K562 (cell line): ENCODE results near the gene ORC1. TPM values are rescaled to one million over a fixed set of nuclear protein-coding genes. Genes with fewer than 3 reads are reported as not detected.
A peak's percentile ranks its signal among the peaks of the same experiment; 100 is the strongest.

ENCODE experiments used
- CEBPZ ChIP-seq: fragments of 150-350 bp; IDR thresholded peaks from 2 replicates; pipeline ENCODE4 v1.6.1; 2014; ENCODE audit warnings: low read depth, mild to moderate bottlenecking, low read length, borderline replicate concordance
- CREB1 ChIP-seq, 2 experiments: sonication (generic) in 1 of 2; formaldehyde crosslinking in 1 of 2; IDR thresholded peaks; 2 replicates each; pipeline versions ENCODE4 v1.6.1 to v1.8.0; 2012 to 2022; ENCODE audit warnings: inconsistent platforms in 1 of 2, mild to moderate bottlenecking in 1 of 2, missing genetic modification reagents in 1 of 2, moderate library complexity in 1 of 2
- ESRRA ChIP-seq: fragments of 450-650 bp; IDR thresholded peaks from 2 replicates; pipeline ENCODE4 v1.6.1; 2014; ENCODE audit warnings: low read depth, mild to moderate bottlenecking, moderate library complexity, borderline replicate concordance
- ESRRB ChIP-seq: fragments of 250-450 bp; sonication (Bioruptor Pico); IDR thresholded peaks from 2 replicates; pipeline ENCODE4 v1.5.0; 2020; ENCODE audit warnings: mild to moderate bottlenecking, moderate library complexity, borderline replicate concordance
- ETV5 ChIP-seq: sonication (generic); formaldehyde crosslinking; IDR thresholded peaks from 2 replicates; pipeline ENCODE4 v1.4.0; 2020; ENCODE audit warnings: low read depth, mild to moderate bottlenecking, missing genetic modification reagents
- HDAC3 ChIP-seq: fragments of 450-650 bp; IDR thresholded peaks from 2 replicates; pipeline ENCODE4 v1.6.1; 2018; ENCODE audit warnings: borderline replicate concordance, mild to moderate bottlenecking, moderate library complexity; ENCODE audit not compliant: partially characterized antibody
- HNRNPLL ChIP-seq: fragments of 200-400 bp; formaldehyde crosslinking; IDR thresholded peaks from 2 replicates; pipeline ENCODE4 v1.6.1; 2017; ENCODE audit warnings: low read length, low read depth, mild to moderate bottlenecking; ENCODE audit not compliant: poor library complexity, severe bottlenecking
- MXI1 ChIP-seq: IDR thresholded peaks from 2 replicates; pipeline ENCODE4 v1.6.1; 2011; ENCODE audit warnings: low read depth, mild to moderate bottlenecking, improper control_type of control experiment, low read length
- SAFB2 ChIP-seq: fragments of 200-400 bp; formaldehyde crosslinking; IDR thresholded peaks from 2 replicates; pipeline ENCODE4 v1.6.1; 2018; ENCODE audit warnings: borderline replicate concordance, low read length, low read depth, moderate library complexity; ENCODE audit not compliant: severe bottlenecking
- TSC22D4 ChIP-seq: fragments of 450-650 bp; IDR thresholded peaks from 2 replicates; pipeline ENCODE4 v1.6.1; 2016; ENCODE audit warnings: missing genetic modification characterization, missing biosample characterization, control low read depth
- ZBED1 ChIP-seq: IDR thresholded peaks from 2 replicates; pipeline ENCODE4 v1.6.1; 2014
- ZFP36 ChIP-seq: fragments of 150-350 bp; IDR thresholded peaks from 2 replicates; pipeline ENCODE4 v1.6.1; 2018; ENCODE audit warnings: low read length, low read depth; ENCODE audit not compliant: partially characterized antibody
- ZNF3 ChIP-seq: fragments of 250-450 bp; sonication (Bioruptor Pico); IDR thresholded peaks from 2 replicates; pipeline ENCODE4 v1.5.0; 2021; ENCODE audit warnings: mild to moderate bottlenecking, moderate library complexity
- ZNF324 ChIP-seq: fragments of 250-450 bp; sonication (Bioruptor Pico); IDR thresholded peaks from 2 replicates; pipeline ENCODE4 v1.4.0; 2020; ENCODE audit warnings: mild to moderate bottlenecking
- polyA plus RNA-seq, 8 experiments: library from polyadenylated mRNA; depleted of rRNA in 4 of 8; stranded (reverse) in 5 of 8; unstranded in 3 of 8; fragments of >200 nt; fragmentation: Nextera tagmentation in 2 of 8; fragmentation: Illumina TruSeq in 1 of 8; extraction: Ambion mirVana in 2 of 8; extraction: Trizol in 1 of 8; gene quantifications; 2 replicates each; pipeline versions ENCODE4 v1.2.1 to v1.2.3, GENCODE V29; 2011 to 2014; ENCODE audit warnings: inconsistent platforms in 1 of 8, missing spikeins in 1 of 8
- total RNA-seq, 7 experiments: library from RNA; depleted of rRNA in 6 of 7; stranded (reverse); fragments of >200 nt in 6 of 7; fragmentation: Illumina TruSeq in 2 of 7; extraction: Trizol in 2 of 7; gene quantifications; 2 replicates each; pipeline versions ENCODE4 v1.2.1 to v1.2.3, GENCODE V29; 2011 to 2021; ENCODE audit warnings: low replicate concordance in 1 of 7
- TF ChIP-seq, protein P1 (sequence below): sonication (generic); formaldehyde crosslinking; IDR thresholded peaks from 2 replicates; pipeline ENCODE4 v1.8.0; 2022; ENCODE audit warnings: mild to moderate bottlenecking, missing genetic modification reagents
- TF ChIP-seq, protein P2 (sequence below): sonication (generic); formaldehyde crosslinking; IDR thresholded peaks from 2 replicates; pipeline ENCODE4 v1.8.0; 2022; ENCODE audit warnings: mild to moderate bottlenecking, missing genetic modification reagents

Gene ORC1
- total and polyA plus RNA-seq, 9 of the 15 experiments (the other 6 are each of a cell fraction or from before 2014, with no cell fraction given), result 26.4 to 91.6 (median 69.7) TPM

DNA sequence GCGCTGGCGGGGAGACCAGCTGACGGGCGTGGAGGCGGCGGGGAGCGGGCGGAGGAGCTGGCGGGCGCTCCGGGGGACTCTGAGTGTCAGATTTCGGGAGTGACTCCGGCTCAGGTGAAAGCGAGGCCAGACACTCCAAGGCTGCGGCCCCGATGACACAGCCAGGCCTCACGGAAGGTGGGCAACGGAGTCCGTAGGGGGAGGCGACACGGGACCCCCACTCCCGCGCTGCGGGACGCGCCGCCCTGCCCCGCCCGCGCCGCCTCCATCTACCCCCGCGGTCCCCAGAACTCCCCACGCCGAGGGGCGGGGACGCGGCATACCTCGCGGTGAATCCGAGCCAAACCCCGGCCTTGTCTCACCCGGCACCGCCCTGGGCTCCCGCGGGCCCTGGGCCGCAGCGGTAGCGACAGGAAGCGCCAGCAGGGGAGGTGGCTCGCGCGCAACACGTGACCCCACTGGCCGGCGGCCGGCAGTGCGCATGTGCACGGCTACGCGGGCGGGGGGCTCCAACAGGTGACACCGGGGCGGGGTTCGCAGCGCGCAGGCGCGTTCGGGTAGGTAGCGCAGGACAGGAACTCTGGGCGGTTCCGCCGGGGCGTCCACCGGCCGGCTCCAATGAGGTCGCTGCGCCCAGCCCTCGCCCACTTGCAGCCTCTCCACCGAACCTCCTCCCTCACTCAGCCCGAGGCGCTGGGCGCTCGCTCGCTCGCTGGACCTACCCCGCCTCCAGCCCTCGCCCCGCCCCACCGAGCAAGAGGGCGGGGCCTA is 38.3 kb downstream of the ORC1 start, which contains the start of gene CC2D1B (continued):
- TF ChIP-seq TSC22D4 (no peak), ESRRA (peak; percentile 38; the same call in 1 of the 2 replicates), CEBPZ (no peak), ESRRB (CRISPR knock-in tag) (no peak), SAFB2 (no peak), MXI1 (peak; percentile 56; the same call in 1 of the 2 replicates), ETV5 (CRISPR knock-in tag) (peak; percentile 75), ZNF3 (no peak), ZNF324 (CRISPR knock-in tag) (no peak), ZBED1 (no peak), ZFP36 (peak; percentile 26), HNRNPLL (peak; percentile 17), HDAC3 (no peak), CREB1 (IDR thresholded peaks at IDR 0.05) (peak; percentile 58), CREB1 (CRISPR knock-in tag; IDR thresholded peaks at IDR 0.05) (peak; percentile 81)
- TF ChIP-seq, protein P1, sequence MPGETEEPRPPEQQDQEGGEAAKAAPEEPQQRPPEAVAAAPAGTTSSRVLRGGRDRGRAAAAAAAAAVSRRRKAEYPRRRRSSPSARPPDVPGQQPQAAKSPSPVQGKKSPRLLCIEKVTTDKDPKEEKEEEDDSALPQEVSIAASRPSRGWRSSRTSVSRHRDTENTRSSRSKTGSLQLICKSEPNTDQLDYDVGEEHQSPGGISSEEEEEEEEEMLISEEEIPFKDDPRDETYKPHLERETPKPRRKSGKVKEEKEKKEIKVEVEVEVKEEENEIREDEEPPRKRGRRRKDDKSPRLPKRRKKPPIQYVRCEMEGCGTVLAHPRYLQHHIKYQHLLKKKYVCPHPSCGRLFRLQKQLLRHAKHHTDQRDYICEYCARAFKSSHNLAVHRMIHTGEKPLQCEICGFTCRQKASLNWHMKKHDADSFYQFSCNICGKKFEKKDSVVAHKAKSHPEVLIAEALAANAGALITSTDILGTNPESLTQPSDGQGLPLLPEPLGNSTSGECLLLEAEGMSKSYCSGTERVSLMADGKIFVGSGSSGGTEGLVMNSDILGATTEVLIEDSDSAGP (CRISPR knock-in tag), result no peak; the same call in 1 of the 2 replicates
- TF ChIP-seq, protein P2, sequence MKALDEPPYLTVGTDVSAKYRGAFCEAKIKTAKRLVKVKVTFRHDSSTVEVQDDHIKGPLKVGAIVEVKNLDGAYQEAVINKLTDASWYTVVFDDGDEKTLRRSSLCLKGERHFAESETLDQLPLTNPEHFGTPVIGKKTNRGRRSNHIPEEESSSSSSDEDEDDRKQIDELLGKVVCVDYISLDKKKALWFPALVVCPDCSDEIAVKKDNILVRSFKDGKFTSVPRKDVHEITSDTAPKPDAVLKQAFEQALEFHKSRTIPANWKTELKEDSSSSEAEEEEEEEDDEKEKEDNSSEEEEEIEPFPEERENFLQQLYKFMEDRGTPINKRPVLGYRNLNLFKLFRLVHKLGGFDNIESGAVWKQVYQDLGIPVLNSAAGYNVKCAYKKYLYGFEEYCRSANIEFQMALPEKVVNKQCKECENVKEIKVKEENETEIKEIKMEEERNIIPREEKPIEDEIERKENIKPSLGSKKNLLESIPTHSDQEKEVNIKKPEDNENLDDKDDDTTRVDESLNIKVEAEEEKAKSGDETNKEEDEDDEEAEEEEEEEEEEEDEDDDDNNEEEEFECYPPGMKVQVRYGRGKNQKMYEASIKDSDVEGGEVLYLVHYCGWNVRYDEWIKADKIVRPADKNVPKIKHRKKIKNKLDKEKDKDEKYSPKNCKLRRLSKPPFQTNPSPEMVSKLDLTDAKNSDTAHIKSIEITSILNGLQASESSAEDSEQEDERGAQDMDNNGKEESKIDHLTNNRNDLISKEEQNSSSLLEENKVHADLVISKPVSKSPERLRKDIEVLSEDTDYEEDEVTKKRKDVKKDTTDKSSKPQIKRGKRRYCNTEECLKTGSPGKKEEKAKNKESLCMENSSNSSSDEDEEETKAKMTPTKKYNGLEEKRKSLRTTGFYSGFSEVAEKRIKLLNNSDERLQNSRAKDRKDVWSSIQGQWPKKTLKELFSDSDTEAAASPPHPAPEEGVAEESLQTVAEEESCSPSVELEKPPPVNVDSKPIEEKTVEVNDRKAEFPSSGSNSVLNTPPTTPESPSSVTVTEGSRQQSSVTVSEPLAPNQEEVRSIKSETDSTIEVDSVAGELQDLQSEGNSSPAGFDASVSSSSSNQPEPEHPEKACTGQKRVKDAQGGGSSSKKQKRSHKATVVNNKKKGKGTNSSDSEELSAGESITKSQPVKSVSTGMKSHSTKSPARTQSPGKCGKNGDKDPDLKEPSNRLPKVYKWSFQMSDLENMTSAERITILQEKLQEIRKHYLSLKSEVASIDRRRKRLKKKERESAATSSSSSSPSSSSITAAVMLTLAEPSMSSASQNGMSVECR (CRISPR knock-in tag), result peak; percentile 87
